H1 (cell line): ENCODE data around the gene NSD2. TPM values are rescaled to one million over a fixed set of nuclear protein-coding genes. Genes with fewer than 3 reads are reported as not detected.

Source experiments
- CBX8 ChIP-seq: fragments of 300-800, 300-1000 bp; sonication (generic); IDR thresholded peaks from 2 replicates; pipeline ENCODE4 v1.7.1; 2016; ENCODE audit warnings: low read depth, low read length, borderline replicate concordance
- RBBP5 ChIP-seq: IDR thresholded peaks from 2 replicates; pipeline ENCODE4 v1.7.1; 2012; ENCODE audit warnings: low read depth, mild to moderate bottlenecking, inconsistent platforms, low read length, moderate library complexity, borderline replicate concordance
- polyA plus RNA-seq, 7 experiments: library from polyadenylated mRNA; depleted of rRNA in 3 of 7; stranded (reverse) in 5 of 7; unstranded in 2 of 7; fragments of >200 nt in 5 of 7; fragments of 200-250 nt in 2 of 7; gene quantifications; 1 replicate in 5 of 7; 2 replicates in 1 of 7; 4 replicates in 1 of 7; pipeline versions ENCODE4 v1.2.1 to v1.2.3, GENCODE V29; 2011 to 2013; ENCODE audit warnings: missing spikeins in 2 of 7, mixed read lengths in 2 of 7
- total RNA-seq: library from RNA; stranded (reverse); fragmentation: NEBNext Ultra II Directional; extraction: Animal tissue kit (Norgen Biotek cat#: 25700); gene quantifications from 2 replicates; pipeline ENCODE4 v1.2.1, GENCODE V29; 2021

Gene NSD2
- total and polyA plus RNA-seq, 2 of the 8 experiments (the other 6 are each of a cell fraction or from before 2014, with no cell fraction given) = 26.7 to 129 TPM

DNA sequence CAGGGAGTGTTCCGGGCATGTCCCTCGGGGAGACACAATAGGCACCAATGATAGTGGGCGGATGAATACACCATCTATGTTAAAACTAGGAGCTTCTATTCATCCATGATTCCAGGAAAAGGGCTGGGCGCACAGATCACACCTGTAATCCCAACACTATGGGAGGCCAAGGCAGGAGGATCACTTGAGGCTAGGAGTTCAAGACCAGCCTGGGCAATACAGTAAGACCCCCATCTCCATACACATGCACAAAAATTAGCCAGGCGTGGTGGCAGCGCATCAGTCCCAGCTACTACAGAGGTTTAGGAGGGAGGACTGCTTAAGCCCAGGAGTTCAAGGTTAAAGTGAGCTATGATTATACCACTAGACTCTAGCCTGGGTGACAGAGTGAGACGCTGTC, 135.2 kb downstream of the NSD2 start (continued):
- TF ChIP-seq CBX8 = no peak
- no peak for TF ChIP-seq RBBP5
- TF ChIP-seq, all 59 proteins: peak for 0
